Cardiac muscle cell (in vitro differentiated cells and primary cell): ENCODE measurements around the gene SPN. TPM values are rescaled to one million over a fixed set of nuclear protein-coding genes. Genes with fewer than 3 reads are reported as not detected.
"Not testable (repeated sequence)": the region's sequence is repeated elsewhere in the genome, so short reads cannot be mapped to it uniquely, and the experiment has no call there.

ENCODE experiments used
- DNase-seq, 2 donors: peaks; one replicate each; pipeline versions ENCODE4 v3.0.0 to v3.0.0-alpha.2; 2010 to 2017; ENCODE audit warnings: low read depth in 1 of 2, low spot score in 1 of 2
- H3K27ac ChIP-seq: fragments of 200-600 bp; sonication (generic); 2 replicates; pipeline ENCODE4 v1.5.1; 2016
- H3K27me3 ChIP-seq: fragments of 200-600 bp; sonication (generic); 2 replicates; pipeline ENCODE4 v1.6.0; 2016; ENCODE audit warnings: control low read depth
- H3K36me3 ChIP-seq: fragments of 200-600 bp; sonication (generic); 2 replicates; pipeline ENCODE4 v1.5.1; 2016; ENCODE audit warnings: control low read depth
- H3K4me1 ChIP-seq: fragments of 200-600 bp; sonication (generic); 2 replicates; pipeline ENCODE4 v1.8.1; 2017; ENCODE audit warnings: low read depth, mild to moderate bottlenecking, mixed run types
- H3K4me3 ChIP-seq: fragments of 200-600 bp; sonication (generic); 2 replicates; pipeline ENCODE4 v1.5.1; 2016; ENCODE audit warnings: mild to moderate bottlenecking
- H3K9me3 ChIP-seq: fragments of 200-600 bp; sonication (generic); 2 replicates; pipeline ENCODE4 v1.5.1; 2017; ENCODE audit warnings: low read depth, mild to moderate bottlenecking, control low read depth
- CTCF ChIP-seq: IDR thresholded peaks from 2 replicates; pipeline ENCODE4 v1.5.1; 2012; ENCODE audit warnings: low read depth, mild to moderate bottlenecking, low read length
- polyA plus RNA-seq: library from polyadenylated mRNA; unstranded; fragments of >200 nt; fragmentation: Nextera tagmentation; extraction: Ambion mirVana; gene quantifications from 2 replicates; pipeline ENCODE4 v1.2.1, GENCODE V29; 2016
- total RNA-seq: library from RNA; depleted of rRNA; stranded (reverse); fragments of >200 nt; gene quantifications from 2 replicates; pipeline ENCODE4 v1.2.3, GENCODE V29; 2016

SPN gene
- total and polyA plus RNA-seq, 2 experiments from 2014 or later, result 1.1 to 1.5 TPM

- Histone ChIP-seq H3K27me3 (no peaks in the 10 kb centered on the region), H3K36me3 (peaks cover 8% of the 10 kb centered on the region), H3K4me1 (no peaks in the 10 kb centered on the region), H3K4me3 (no peak overlapping the region), H3K27ac (no peak overlapping the region), H3K9me3 (no peaks in the 10 kb centered on the region)
- TF ChIP-seq CTCF, result no peak
- no peak for DNase-seq
These were observed 24.7 kb downstream of the SPN start for GRCh38 chr16:29687755-29688154.

GRCh38 chr16:29688172-29688571 is 25.1 kb downstream of the SPN start:
- TF ChIP-seq CTCF, result no peak
- DNase-seq, result no peak
- H3K36me3 ChIP-seq, result peaks cover 8% of the 10 kb centered on the region
- H3K4me1 ChIP-seq, result no peaks in the 10 kb centered on the region
- no peak overlapping the region for H3K27ac ChIP-seq
- H3K27me3 ChIP-seq, result no peaks in the 10 kb centered on the region
- H3K9me3 ChIP-seq, result no peaks in the 10 kb centered on the region
- no peak overlapping the region for H3K4me3 ChIP-seq

- H3K4me1 ChIP-seq, H3K4me3 ChIP-seq, H3K9me3 ChIP-seq, DNase-seq, H3K36me3 ChIP-seq, H3K27me3 ChIP-seq, H3K27ac ChIP-seq: not testable (repeated sequence)
These were observed 26.7 kb downstream of the SPN start for GRCh38 chr16:29689490-29690351.

GRCh38 chr16:29692606-29693005 is 29.6 kb downstream of the SPN start:
- not testable (repeated sequence) for H3K36me3 ChIP-seq, H3K4me3 ChIP-seq, H3K4me1 ChIP-seq, H3K9me3 ChIP-seq, DNase-seq, H3K27me3 ChIP-seq, H3K27ac ChIP-seq

- no peak overlapping the region for H3K4me3 ChIP-seq
- no peak overlapping the region for H3K27ac ChIP-seq
- no peaks in the 10 kb centered on the region for H3K36me3 ChIP-seq
These were observed 31.5 kb downstream of the SPN start for GRCh38 chr16:29694384-29695195.

GRCh38 chr16:29695675-29696074 is 32.6 kb downstream of the SPN start:
- not testable (repeated sequence) for H3K4me1 ChIP-seq, H3K27ac ChIP-seq, H3K27me3 ChIP-seq, DNase-seq, H3K4me3 ChIP-seq, H3K36me3 ChIP-seq, H3K9me3 ChIP-seq

More at GRCh38 chr16:29694384-29695195, 31.5 kb downstream of the SPN start:
- Histone ChIP-seq H3K4me1 (no peaks in the 10 kb centered on the region), H3K27me3 (no peaks in the 10 kb centered on the region), H3K9me3 (no peaks in the 10 kb centered on the region)
- no peak for TF ChIP-seq CTCF
- no peak for DNase-seq

GRCh38 chr16:29696881-29697331 is 33.9 kb downstream of the SPN start:
- Histone ChIP-seq H3K4me1 (no peaks in the 10 kb centered on the region), H3K4me3 (no peak overlapping the region), H3K36me3 (no peaks in the 10 kb centered on the region), H3K27me3 (no peaks in the 10 kb centered on the region), H3K27ac (peak overlapping the region; percentile 34), H3K9me3 (no peaks in the 10 kb centered on the region)
- DNase-seq, result no peak
- no peak for TF ChIP-seq CTCF
